Endodermal cell (in vitro differentiated cells): ENCODE data around the gene CHL1. TPM values are rescaled to one million over a fixed set of nuclear protein-coding genes. Genes with fewer than 3 reads are reported as not detected.

Source experiments
- DNase-seq: peaks from one replicate; pipeline ENCODE4 v3.0.0-alpha.2; 2017
- H3K27ac ChIP-seq: 2 replicates; pipeline ENCODE4 v1.5.1; 2013; ENCODE audit warnings: mild to moderate bottlenecking, low read depth, low read length, moderate library complexity
- H3K27me3 ChIP-seq: 2 replicates; pipeline ENCODE4 v1.6.1; 2013; ENCODE audit warnings: mild to moderate bottlenecking, low read length, moderate library complexity; ENCODE audit not compliant: insufficient read depth, control insufficient read depth, poor library complexity, severe bottlenecking
- H3K36me3 ChIP-seq: 2 replicates; pipeline ENCODE4 v1.7.0; 2013; ENCODE audit warnings: mild to moderate bottlenecking, low read length, moderate library complexity; ENCODE audit not compliant: control insufficient read depth, insufficient read depth
- H3K4me1 ChIP-seq: one replicate; pipeline ENCODE4 v1.7.0; 2013; ENCODE audit warnings: low read length; ENCODE audit not compliant: control insufficient read depth, insufficient read depth
- H3K4me3 ChIP-seq: 2 replicates; pipeline ENCODE4 v1.5.1; 2013; ENCODE audit warnings: mild to moderate bottlenecking, low read length, moderate library complexity
- H3K9ac ChIP-seq: 2 replicates; pipeline ENCODE4 v1.6.1; 2013; ENCODE audit warnings: mild to moderate bottlenecking, low read length, moderate library complexity; ENCODE audit not compliant: poor library complexity, severe bottlenecking; ENCODE audit errors: extremely low read depth
- H3K9me3 ChIP-seq: 2 replicates; pipeline ENCODE4 v1.6.1; 2013; ENCODE audit warnings: mild to moderate bottlenecking, low read length, moderate library complexity; ENCODE audit not compliant: control insufficient read depth
- H3K27ac Mint-ChIP-seq: 2 replicates; pipeline ENCODE4 v1.8.0; 2020; ENCODE audit warnings: mixed read lengths
- H3K27me3 Mint-ChIP-seq: 2 replicates; pipeline ENCODE4 v1.8.0; 2021; ENCODE audit warnings: mild to moderate bottlenecking, mixed read lengths; ENCODE audit not compliant: insufficient read depth
- H3K36me3 Mint-ChIP-seq: 2 replicates; pipeline ENCODE4 v1.8.0; 2020; ENCODE audit warnings: low read depth, mixed read lengths
- H3K4me1 Mint-ChIP-seq: 2 replicates; pipeline ENCODE4 v1.8.0; 2020; ENCODE audit warnings: mixed read lengths
- H3K4me3 Mint-ChIP-seq: 2 replicates; pipeline ENCODE4 v1.8.0; 2020; ENCODE audit warnings: mild to moderate bottlenecking, moderate library complexity, mixed read lengths
- H3K9me3 Mint-ChIP-seq: 2 replicates; pipeline ENCODE4 v1.8.0; 2020; ENCODE audit warnings: mild to moderate bottlenecking, mixed read lengths
- WGBS, 2 experiments: methylation state at CpG; one replicate each; pipeline versions ENCODE4 v1.1.5 to v1.1.7; 2013; ENCODE audit warnings: missing lambda C conversion rate in 2 of 2, mixed read lengths in 1 of 2; ENCODE audit not compliant: insufficient coverage in 1 of 2, insufficient read length in 1 of 2; 5-methylcytosine and 5-hydroxymethylcytosine counted together
- total RNA-seq, 2 donors: library from RNA; stranded (reverse); fragmentation: NEBNext Ultra II Directional in 1 of 2; extraction: Animal tissue kit (Norgen Biotek cat#: 25700) in 1 of 2; gene quantifications; 2 replicates in 1 of 2; 3 replicates in 1 of 2; pipeline ENCODE4 v1.2.1, GENCODE V29; 2021
- TF ChIP-seq, protein P1 (sequence below): fragments of 200-600 bp; sonication (generic); conservative IDR thresholded peaks from 2 replicates; pipeline ENCODE4 v1.5.0; 2021; ENCODE audit warnings: antibody characterized with exemption, mild to moderate bottlenecking

Gene CHL1
- total RNA-seq, 2 donors from 2014 or later, result 2.2 to 2.8 TPM

DNA sequence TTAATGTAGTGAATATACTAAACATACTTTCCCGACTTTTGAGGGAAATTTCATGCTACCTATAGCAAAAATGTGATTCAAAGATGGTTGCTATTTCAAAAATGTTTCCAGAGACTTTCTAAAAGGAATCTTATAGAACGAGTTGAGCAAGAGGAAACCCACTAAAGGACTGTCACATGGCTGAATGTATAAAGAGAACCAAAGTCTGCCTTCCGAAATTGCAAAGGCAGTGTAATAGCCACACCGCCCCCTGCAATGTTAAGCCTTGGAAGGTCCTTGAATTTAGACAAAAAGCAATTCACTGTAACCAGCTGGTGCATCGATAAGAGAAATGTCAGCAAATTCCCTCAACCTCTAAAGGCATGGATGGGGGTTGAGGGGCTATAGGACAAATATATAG lies 142.8 kb downstream of the CHL1 start:
- H3K9me3 Mint-ChIP-seq, result no peaks in the 10 kb centered on the region
- no peak overlapping the region for H3K27ac ChIP-seq
- 61 to 71% methylated on average over 5 of the region's 5 CpGs for WGBS, 2 experiments
- no peak overlapping the region for H3K4me3 ChIP-seq
- H3K9ac ChIP-seq, result no peak overlapping the region
- no peak for DNase-seq
- no peaks in the 10 kb centered on the region for H3K36me3 ChIP-seq
- H3K4me3 Mint-ChIP-seq, result no peak overlapping the region
- H3K4me1 ChIP-seq, result no peaks in the 10 kb centered on the region
- peaks cover 27% of the 10 kb centered on the region for H3K27me3 Mint-ChIP-seq
- peaks cover 80% of the 10 kb centered on the region for H3K9me3 ChIP-seq
- no peak overlapping the region for H3K27ac Mint-ChIP-seq
- H3K27me3 ChIP-seq, result no peaks in the 10 kb centered on the region
- no peaks in the 10 kb centered on the region for H3K36me3 Mint-ChIP-seq
- TF ChIP-seq, protein P1, sequence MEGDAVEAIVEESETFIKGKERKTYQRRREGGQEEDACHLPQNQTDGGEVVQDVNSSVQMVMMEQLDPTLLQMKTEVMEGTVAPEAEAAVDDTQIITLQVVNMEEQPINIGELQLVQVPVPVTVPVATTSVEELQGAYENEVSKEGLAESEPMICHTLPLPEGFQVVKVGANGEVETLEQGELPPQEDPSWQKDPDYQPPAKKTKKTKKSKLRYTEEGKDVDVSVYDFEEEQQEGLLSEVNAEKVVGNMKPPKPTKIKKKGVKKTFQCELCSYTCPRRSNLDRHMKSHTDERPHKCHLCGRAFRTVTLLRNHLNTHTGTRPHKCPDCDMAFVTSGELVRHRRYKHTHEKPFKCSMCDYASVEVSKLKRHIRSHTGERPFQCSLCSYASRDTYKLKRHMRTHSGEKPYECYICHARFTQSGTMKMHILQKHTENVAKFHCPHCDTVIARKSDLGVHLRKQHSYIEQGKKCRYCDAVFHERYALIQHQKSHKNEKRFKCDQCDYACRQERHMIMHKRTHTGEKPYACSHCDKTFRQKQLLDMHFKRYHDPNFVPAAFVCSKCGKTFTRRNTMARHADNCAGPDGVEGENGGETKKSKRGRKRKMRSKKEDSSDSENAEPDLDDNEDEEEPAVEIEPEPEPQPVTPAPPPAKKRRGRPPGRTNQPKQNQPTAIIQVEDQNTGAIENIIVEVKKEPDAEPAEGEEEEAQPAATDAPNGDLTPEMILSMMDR, result no peak
- no peaks in the 10 kb centered on the region for H3K4me1 Mint-ChIP-seq

DNA sequence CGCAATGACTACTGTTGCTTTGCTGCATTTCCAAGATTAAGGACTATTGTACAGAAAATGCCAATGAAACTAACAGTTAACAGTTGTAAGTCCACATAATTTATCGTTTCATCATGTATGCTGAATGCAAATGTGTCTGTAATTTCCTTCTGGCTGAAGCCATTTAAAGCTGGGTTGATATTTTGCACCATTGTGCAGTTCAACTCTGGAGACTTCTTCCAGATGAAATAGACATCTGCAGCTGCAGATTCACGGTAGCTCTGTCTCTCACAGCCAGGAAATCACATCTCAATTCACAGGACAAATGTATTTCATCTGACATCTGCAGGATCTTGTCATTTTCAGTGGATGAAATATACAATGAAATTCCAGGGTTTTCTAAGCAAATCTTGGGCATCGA lies 145.4 kb downstream of the CHL1 start:
- Mint-ChIP-seq H3K9me3 (no peaks in the 10 kb centered on the region), H3K36me3 (no peaks in the 10 kb centered on the region), H3K4me1 (no peaks in the 10 kb centered on the region), H3K27ac (no peak overlapping the region), H3K27me3 (peaks cover 44% of the 10 kb centered on the region), H3K4me3 (no peak overlapping the region)
- TF ChIP-seq, protein P1, result no peak
- Histone ChIP-seq H3K36me3 (no peaks in the 10 kb centered on the region), H3K9me3 (peaks cover 70% of the 10 kb centered on the region), H3K4me1 (no peaks in the 10 kb centered on the region), H3K27ac (no peak overlapping the region), H3K4me3 (peak overlapping the region; percentile 35), H3K27me3 (no peaks in the 10 kb centered on the region), H3K9ac (no peak overlapping the region)
- no peak for DNase-seq
- WGBS, 2 experiments, result 74 to 88% methylated on average over 3 to 4 of the region's 4 CpGs

DNA sequence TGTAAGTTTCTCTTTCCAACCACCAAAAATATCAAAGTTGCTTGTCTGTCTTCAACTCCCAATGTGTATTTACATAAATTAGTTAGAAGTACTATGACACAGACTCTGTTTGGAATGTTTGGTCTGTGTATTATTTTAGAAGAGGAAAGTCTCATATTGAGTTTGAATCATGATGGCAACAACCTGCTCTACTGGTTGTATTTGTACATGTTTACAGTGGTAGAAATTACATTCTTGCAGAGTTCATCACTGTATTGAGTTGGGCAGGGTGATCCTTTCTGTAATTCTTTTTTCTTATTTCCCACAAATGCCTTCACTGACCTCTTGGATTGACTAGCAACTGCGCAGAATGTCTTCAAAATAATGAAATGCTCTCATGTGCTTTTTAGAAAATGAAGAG lies 149.6 kb downstream of the CHL1 start:
- Histone ChIP-seq H3K27ac (no peak overlapping the region), H3K36me3 (no peaks in the 10 kb centered on the region), H3K9me3 (peaks cover 75% of the 10 kb centered on the region), H3K4me1 (no peaks in the 10 kb centered on the region), H3K4me3 (no peak overlapping the region), H3K9ac (no peak overlapping the region), H3K27me3 (no peaks in the 10 kb centered on the region)
- Mint-ChIP-seq H3K9me3 (no peaks in the 10 kb centered on the region), H3K4me1 (peaks cover 17% of the 10 kb centered on the region), H3K27ac (no peak overlapping the region), H3K27me3 (peaks cover 82% of the 10 kb centered on the region), H3K36me3 (no peaks in the 10 kb centered on the region), H3K4me3 (no peak overlapping the region)
- DNase-seq, result no peak
- TF ChIP-seq, protein P1, result no peak
- WGBS, 2 experiments, result 71% methylated on average over 1 of the region's 1 CpG; no CpG with 5 or more reads in 1 of the 2 experiments
